Activated T-helper 1 cell treated with Interleukin-2 at 50 U/mL for 16 hours (primary cell): Measurements from ENCODE around the gene ATL1.
"Not testable (repeated sequence)": the region's sequence is repeated elsewhere in the genome, so short reads cannot be mapped to it uniquely, and the experiment has no call there.

ENCODE experiments used
- DNase-seq: peaks from one replicate; pipeline ENCODE4 v3.0.0-alpha.2; 2020; ENCODE audit warnings: low read depth

ATL1 gene

DNA sequence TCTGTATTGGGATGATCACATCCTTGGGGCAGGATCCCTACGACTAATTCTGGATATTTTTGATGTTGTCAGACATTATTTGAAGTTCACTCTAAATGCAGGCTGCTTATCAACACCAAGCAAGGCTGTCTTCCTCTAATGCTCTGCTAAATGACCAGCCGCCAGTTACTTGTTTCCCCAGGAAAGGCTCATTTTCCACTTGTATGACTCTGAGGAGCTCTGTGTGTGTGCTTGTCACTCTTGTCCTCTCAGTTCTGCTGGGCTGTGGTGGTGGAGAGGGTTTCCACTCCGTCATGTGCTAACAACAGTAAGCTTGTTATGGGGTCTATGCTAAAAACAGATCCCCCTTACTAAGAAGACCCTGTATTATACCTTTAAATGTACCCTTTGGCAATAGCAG, 42.1 kb downstream of the ATL1 start:
- no peak for DNase-seq

GRCh38 chr14:50603565-50603964, 43.6 kb downstream of the ATL1 start:
- DNase-seq: no peak

GRCh38 chr14:50605766-50606165, 45.8 kb downstream of the ATL1 start:
- DNase-seq: no peak

DNA sequence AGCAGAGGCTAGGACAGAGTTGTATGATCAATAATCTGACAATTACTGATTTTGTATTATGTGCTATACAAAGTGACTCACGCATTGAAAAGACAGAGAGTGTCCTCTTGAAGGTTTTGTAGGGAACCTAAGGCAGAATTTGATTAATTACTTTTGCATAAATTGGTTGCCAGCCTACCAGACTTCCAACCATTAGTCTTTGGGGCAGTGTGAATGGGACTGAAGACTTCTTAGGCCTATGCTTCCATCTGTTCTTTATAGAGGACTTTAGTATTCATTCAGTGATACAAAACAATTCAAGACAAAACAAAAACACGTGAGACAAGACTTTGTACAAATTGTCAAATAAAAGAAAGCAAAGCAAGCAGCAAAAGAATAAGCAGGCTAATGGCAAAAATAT, 46.5 kb downstream of the ATL1 start:
- no peak for DNase-seq

DNA sequence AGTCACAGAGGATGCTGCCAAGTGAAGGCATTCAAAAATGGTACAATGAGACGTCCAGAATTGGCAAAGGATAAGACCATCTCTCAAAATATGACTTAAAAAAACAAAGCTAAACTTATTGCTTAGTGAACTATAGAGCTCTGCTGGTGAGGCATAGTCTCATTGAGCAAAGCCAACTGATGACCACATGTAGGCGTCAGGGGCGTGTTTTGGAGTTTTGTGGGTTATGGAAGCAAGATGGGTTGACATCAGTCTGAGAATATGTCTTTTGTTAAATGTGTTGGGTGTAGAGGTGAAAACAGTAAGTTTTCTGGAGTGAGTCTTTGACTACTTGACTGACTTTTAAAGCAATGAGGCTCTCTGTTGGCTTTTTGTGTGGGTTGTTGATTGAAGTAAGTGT, 47.2 kb downstream of the ATL1 start:
- DNase-seq: no peak

GRCh38 chr14:50607761-50608160, 47.8 kb downstream of the ATL1 start:
- DNase-seq: no peak

- no peak for DNase-seq
These were observed 48.4 kb downstream of the ATL1 start for GRCh38 chr14:50608302-50608851.

DNA sequence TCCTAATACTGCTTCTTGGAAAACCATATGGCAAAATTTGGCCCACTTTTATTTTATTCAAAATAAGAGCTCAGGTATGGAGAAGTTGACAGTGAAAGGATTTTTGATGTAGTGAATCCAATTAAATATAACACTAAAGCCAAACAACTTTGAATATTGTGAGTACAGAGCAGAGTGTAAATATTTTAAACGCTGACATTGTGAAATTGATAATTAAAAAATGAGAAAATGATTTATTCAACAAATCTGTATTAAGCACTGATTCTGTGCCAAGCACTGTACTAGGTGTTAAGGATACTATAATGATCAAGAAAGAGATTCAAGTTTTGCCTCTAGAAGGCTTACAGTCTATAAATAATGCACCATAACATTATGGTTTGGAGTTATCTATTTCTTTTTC, 50.5 kb downstream of the ATL1 start:
- DNase-seq: no peak

DNA sequence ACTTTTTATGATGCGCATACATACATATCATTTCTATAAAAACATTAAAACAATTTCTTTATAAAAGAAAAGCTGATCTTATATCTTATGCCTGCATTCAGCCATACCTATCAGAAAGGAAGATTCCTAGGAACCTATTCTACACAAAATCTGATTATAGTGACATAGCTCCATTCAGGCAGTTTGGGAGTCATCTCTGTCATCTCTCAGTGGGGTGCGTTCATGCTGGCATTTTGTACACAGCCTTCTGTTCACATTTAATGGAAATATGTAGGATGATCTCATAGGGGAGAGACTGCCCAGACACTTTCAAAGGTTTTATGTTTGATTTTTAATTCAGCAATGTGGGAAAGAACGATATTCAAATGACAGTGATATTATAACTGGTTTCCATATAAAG, 52.9 kb downstream of the ATL1 start:
- no peak for DNase-seq

GRCh38 chr14:50615056-50615455, 55.1 kb downstream of the ATL1 start:
- DNase-seq: no peak

DNA sequence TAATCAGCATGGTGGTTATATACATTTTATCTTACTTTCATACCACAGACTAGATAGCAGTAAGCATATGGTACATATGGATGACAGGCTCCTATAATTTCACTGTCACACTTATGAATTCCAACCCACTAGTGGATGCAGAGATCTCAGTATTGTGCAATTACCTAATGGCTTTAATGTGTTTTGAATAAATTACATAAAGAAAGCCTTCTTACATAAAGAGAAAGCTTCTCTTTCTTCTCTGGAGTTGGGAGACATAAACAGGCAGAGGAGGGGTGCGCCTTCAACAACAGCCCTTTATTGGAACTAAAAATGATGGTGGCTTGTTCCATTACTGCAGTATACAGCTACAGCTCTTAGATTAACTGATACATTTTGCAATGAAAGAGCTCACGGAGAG, 55.6 kb downstream of the ATL1 start:
- no peak for DNase-seq

DNA sequence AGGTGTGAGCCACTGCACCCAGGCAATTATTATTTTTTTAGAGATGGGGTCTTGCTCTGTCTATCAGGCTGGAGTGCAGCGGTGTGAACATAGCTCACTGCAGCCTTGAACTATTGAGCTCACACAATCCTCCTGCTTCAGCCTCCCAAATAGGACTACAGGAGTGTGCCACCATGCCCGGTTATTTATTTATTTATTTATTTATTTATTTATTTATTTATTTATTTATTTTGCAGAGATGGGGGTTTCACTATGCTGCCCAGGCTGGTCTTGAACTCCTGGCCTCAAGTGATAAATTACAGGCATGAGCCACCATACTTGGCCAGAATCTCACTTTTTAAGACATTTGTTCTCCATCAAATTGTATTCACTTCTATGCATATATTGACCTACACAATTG, 56.3 kb downstream of the ATL1 start:
- no peak for DNase-seq

- DNase-seq: no peak
These were observed 59.7 kb downstream of the ATL1 start for GRCh38 chr14:50619569-50620141.

DNA sequence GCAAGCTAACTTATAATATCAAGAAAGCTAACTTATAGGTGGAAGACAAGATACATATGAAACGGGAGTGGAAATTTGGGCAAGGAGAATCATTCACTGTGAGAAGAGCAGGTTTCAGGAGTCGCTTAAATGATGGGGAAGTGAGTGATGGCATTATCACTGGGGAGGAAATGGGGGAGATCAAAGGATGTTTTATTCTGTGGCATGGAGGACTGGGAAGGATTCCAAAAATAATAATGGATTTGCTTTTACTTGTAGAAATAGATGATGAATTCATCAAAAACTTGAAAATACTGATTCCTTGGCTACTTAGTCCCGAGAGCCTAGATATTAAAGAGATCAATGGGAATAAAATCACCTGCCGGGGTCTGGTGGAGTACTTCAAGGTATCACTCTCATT, 60.4 kb downstream of the ATL1 start:
- no peak for DNase-seq

DNA sequence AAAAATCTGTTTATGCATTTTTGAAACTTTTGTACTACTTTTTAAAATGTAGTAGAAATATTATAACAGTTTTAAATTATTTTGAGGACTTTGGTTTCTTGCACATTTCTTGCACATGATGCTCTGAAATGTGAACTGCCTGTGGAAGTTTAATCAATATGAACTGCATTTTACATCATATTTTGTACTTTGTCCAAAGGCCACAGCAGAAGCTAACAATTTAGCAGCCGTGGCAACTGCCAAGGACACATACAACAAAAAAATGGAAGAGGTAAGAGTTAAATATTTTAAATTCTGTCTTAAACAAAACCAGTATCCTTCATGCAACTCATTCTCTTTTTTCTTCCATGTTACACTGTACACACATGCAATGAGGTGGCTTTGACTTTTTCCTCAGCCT, 63.0 kb downstream of the ATL1 start:
- no peak for DNase-seq

GRCh38 chr14:50624447-50624846, 64.5 kb downstream of the ATL1 start:
- DNase-seq: no peak

GRCh38 chr14:50624947-50625346, 65.0 kb downstream of the ATL1 start:
- not testable (repeated sequence) for DNase-seq

GRCh38 chr14:50631408-50631821, 71.5 kb downstream of the ATL1 start:
- no peak for DNase-seq

- no peak for DNase-seq
These were observed 74.0 kb downstream of the ATL1 start for GRCh38 chr14:50633954-50634353.

- DNase-seq: no peak
These were observed 75.2 kb downstream of the ATL1 start for GRCh38 chr14:50635141-50635540.

- no peak for DNase-seq
These were observed 87.3 kb downstream of the ATL1 start for GRCh38 chr14:50647282-50647681.

GRCh38 chr14:50647753-50648152, 87.8 kb downstream of the ATL1 start:
- no peak for DNase-seq

DNA sequence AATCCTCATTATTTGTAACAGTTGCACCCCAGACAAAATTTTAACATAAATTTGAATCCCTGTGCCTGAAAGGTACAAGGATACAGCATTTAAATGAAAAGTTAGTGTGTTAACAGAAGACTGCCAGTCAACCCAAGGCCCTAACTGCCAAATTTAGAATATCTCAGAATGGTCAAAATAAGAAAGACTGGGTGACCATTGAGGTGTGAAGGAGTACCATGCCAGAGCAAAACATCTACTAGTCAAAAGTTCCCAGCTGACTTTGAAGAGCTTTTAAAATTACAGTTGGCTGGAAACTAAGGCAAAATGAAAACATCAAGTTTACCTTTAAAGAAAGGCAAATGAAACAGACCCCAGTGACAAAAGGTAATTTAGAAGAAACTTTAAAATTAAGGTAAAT, 89.7 kb downstream of the ATL1 start:
- no peak for DNase-seq

DNA sequence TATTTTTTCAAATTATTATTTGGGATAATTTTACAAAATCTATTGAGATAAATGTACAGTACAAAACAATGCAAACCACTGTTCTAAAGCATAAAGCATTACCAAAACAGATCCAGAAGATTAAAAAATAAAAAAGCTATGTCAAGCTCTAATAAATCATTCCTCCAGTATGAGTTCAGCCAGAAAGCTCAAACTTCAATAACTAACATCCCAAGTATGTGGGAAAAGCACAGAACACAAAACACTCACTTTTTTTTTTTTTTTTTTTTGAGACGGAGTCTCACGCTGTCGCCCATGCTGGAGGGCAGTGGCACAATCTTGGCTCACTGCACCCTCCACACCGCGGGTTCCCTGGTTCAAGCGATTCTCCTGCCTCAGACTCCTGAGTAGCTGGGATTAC, 96.8 kb downstream of the ATL1 start:
- no peak for DNase-seq

DNA sequence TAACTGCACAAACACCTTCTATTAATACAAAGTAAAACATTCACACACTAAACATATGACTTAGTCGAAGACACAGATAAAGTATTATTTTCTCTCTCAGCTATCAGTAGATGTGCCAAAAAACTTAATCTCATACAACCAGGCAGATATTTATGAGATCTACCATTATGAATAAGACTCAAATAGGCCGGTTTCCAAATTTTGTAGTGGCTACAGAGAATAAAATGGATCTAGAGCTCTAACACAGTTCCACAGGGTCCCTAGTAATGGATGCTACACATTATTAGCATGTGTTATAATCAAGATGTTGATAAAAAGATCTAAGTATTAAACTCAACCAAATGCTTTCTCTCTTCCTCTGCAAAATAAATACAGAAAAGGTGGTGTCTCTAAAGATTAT, 97.8 kb downstream of the ATL1 start:
- no peak for DNase-seq
